Stimulated activated CD8-positive, alpha-beta memory T cell treated with anti-CD3 and anti-CD28 coated beads, Interleukin-4, amount 100 ng/mL, for 24 hours (primary cell): Measurements from ENCODE around the gene ENO1.

Experiments
- DNase-seq: peaks from one replicate; pipeline ENCODE4 v3.0.0-alpha.2; 2020; ENCODE audit warnings: low read depth

The ENO1 gene

DNA sequence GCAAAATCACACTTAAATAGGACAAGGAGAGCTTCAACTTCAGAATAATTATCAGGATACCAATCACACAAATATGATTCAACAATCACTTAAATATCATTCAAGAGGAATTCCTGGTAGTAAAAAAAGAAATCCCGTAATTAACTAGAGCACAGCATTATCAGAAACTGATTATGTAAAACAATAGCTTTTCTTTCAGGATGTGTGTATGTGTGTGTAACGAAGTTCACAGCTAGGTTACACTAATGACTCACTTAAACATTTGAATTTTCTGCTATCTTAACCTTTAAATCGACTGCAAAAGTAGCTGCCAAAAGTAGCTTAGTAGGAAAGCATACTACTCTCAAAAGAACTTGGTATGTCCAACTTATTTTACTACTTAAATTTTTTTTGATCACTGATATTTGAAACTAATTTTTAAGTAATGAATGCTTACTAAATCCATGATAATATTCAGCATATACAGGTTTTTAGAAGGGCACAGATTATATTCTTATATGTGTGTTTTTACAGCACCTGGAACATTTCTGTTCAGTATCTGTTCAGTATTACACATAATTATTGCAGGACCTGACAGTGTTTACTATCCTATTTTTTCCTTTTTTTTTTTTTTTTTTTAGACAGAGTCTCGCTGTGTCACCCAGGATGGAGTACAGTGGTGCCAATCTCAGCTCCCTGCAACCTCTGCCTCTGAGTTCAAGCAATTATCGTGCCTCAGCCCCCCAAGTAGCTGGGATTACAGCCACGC lies 65.3 kb downstream of the ENO1 start:
- no peak for DNase-seq

DNA sequence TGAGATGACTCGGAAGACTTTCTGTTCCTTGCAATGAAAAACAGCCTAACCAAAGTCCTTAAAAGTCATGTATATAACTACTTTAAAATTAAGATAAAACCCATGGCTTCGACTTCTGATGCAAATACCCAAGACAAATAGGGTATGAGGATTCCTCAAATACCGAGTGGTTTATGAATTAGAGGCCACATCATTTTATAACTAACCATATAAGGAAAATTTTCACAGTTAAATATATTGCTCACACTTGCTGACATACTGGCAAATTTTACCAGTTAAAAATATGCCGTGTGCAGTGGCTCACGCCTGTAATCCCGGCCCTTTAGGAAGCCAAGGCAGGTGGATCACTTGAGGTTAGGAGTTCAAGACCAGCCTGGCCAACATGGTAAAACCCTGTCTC lies 66.4 kb downstream of the ENO1 start:
- DNase-seq: no peak
